GM21723 (cell line): Measurements from ENCODE around the gene SP140.
"Not testable (repeated sequence)": the region's sequence is repeated elsewhere in the genome, so short reads cannot be mapped to it uniquely, and the experiment has no call there.

Source experiments
- ATAC-seq: cut with Tn5 transposase; IDR thresholded peaks from one replicate; pipeline ENCODE4 v1.9.1; 2021; ENCODE audit warnings: mild to moderate bottlenecking, moderate library complexity; ENCODE audit not compliant: unreplicated experiment

SP140 gene

DNA sequence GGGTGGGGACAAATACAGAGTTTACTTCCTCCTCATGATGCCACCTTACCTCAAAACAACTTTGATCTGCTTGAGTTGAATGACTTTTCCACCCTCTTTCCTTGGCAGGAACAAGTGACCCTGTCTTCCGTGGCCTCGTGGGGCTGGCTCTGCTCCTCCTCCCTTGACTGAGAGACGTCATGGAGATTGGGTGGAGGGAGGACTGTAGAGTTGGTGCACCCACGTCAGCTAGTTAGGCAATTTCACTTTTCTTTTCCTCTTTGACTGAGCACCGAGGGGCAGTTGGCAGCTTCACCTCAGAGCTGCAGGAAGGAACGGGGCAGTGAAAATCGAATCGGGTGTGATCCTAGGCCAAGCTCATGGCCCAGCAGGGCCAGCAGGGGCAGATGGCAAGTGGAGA, at the start of gene SP140:
TSS of gene SP140 (plus strand) at position 251 of the 400 bp plus-strand sequence. CDS start at position 360, 109 bp downstream.
- ATAC-seq = peak; percentile 70

- ATAC-seq = no peak
Observed at GRCh38 chr2:230176996-230177395, 48.5 kb upstream of the SP140 start.

DNA sequence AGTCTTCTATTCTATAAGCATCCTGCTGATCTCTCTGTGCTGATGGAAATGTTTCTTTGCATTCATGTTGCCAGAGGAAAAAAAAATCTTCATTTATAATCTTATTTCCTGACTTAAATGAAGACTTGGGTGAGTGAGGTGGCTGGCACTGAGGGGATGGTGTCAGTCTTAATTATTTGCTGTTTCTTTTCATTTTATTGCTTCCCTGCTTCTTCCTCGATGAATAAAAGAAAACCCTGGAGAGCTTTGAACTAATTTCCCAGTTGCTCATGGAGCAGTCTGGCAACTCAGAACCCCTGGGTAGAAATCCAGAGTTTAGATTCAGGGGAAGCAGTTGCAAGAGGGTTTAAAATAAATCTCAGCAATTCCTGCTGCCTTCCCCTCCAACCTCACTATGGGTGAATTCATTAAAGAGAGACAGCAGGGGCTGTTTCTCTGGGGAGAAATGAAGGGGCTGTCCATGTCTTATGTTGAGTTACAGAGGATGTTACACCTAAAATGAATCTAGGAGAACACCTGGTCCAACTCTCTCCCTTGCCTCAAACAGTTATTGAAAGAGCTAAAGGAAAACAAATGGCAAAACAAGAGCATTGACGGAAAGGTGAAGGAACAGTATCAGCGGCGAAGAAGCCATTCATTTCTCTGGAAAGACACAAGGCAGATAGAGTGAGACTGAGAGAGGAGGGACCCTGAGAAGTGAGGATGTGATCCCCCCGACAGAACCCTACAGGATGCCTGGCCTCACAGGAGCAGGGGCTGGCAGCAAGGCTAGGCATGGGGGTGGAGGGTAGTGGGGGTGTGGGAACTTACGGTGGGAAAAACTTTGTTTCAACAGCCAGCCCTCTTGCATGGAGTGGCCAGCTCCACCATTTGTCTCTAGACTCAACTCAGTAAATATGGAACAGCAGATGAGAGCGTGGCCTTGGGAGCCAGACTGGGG, 46.7 kb upstream of the SP140 start:
- no peak for ATAC-seq

DNA sequence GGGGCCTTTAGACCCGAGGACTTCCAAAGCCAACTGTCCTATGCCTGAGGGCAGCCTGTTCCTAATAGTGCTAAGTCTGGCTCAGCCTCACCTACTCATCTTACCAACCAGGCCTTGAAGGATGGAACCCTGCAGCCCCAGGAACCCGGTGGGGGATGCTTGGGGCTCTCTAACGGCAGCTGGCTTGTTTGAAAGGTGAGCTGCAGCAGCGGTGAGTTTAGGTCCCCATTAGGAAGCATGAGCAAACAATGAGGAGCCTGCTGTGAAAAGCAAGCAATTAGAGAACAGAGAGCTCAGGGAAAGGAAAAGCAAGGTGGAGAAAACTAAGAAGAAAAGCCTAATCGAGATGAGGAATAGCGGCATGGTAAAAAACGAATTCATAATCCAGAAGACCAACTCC, 45.6 kb upstream of the SP140 start:
- ATAC-seq = no peak

- no peak for ATAC-seq
Observed at GRCh38 chr2:230181195-230181594, 44.3 kb upstream of the SP140 start.

GRCh38 chr2:230184727-230185578, 40.6 kb upstream of the SP140 start:
- ATAC-seq = no peak

- peak; percentile 66 for ATAC-seq
Observed at GRCh38 chr2:230202430-230203109, 23.0 kb upstream of the SP140 start.

- peak; percentile 54 for ATAC-seq
Observed at GRCh38 chr2:230203110-230203676, 22.3 kb upstream of the SP140 start.

GRCh38 chr2:230205034-230205433, 20.5 kb upstream of the SP140 start:
- peak; percentile 47 for ATAC-seq

DNA sequence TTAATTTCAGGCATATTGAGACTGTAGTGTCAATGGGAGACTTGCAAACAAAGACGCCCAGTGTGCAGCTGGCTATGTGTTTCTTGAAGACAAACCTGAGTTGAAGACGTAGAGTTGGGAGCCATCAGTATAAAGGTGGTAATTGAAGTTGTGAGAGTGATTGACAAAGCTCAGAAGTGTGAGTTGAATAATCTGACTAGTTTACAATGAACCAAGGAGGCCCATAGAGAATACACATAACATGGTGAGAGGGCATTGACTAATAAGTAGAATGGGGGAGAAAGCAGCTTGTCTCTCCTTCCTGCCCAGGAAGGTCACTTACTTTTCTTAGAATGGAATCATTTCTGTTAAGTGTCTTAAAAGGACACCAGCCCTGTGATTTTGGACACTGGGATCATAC, 19.8 kb upstream of the SP140 start:
- ATAC-seq = no peak

GRCh38 chr2:230208576-230208975, 17.0 kb upstream of the SP140 start:
- ATAC-seq = no peak

GRCh38 chr2:230209422-230210051, 16.0 kb upstream of the SP140 start:
- no peak for ATAC-seq

- no peak for ATAC-seq
Observed at GRCh38 chr2:230216489-230216888, 9.0 kb upstream of the SP140 start.

DNA sequence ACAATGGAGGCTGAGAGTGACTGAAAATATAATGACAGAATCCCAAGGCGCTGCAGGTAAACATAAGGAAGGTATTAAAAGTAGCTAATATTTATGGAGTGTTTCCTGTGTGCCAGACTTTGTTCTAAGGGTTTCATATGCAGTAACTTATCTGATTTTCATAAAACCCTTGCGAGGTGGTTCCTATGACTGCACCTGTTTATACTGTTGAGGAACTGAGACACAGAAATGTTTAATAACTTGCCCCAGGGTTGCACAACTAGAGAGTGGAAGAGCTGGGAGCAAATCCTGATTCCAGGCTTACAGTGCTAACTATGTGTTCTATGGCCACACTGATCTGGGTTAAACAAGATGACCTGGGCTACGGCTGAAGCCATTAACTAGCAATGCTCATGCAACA, 8.1 kb upstream of the SP140 start:
- ATAC-seq = no peak

DNA sequence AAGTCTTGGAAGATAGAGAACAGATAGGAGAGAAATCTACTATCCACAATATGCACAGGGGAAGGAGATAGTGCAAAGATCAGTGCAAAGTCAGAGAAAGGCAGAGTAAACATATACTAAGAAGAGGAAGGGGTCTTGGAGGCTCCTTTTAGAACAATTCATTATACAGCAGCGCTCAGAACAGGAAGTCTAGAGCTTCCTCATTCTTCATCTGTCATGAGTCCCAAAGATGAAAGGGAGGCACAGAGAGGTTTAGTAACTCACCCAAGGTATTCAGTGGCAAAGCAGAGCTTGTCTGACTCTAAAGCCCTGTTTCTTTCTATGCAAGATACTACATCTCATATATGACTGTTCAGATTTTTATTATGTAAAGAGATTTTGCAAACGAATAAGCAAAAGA, 7.1 kb upstream of the SP140 start:
- no peak for ATAC-seq

- ATAC-seq = peak; percentile 81
Observed at GRCh38 chr2:230219419-230220331, 5.9 kb upstream of the SP140 start, which contains the start of gene SP110. TSS of gene SP110 (minus strand) at chr2:230219984. CDS start at chr2:230216927, 3,057 bp downstream.

DNA sequence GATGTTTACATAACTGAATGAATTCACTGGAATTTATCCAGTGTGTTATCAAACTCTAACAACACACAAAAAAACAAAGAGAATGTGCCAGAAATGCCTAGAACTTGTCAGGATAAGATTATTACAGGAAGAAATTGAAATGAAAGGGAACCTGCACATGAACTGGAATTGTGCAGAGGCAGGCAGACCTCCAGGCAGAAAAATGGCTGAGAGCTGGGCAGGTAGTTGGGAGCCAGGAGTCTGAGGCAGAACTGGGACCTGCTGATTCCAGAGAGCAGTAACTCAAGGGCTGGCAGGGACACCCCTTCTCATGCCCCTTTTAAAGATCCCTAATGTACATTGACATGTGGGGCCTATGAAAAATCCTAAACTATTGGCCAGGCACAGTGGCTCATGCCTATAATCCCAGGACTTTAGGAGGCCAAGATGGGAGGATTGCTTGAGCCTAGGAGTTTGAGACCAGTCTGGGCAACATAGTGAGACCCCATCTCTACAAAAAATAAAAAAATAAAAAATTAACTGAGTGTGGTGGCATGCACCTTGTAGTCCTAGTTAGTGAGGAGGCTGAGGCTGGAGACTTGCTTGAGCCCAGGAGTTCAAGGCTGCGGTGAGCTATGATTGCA, 5.1 kb upstream of the SP140 start:
- ATAC-seq = no peak

GRCh38 chr2:230221493-230221892, 4.0 kb upstream of the SP140 start:
- ATAC-seq = no peak

DNA sequence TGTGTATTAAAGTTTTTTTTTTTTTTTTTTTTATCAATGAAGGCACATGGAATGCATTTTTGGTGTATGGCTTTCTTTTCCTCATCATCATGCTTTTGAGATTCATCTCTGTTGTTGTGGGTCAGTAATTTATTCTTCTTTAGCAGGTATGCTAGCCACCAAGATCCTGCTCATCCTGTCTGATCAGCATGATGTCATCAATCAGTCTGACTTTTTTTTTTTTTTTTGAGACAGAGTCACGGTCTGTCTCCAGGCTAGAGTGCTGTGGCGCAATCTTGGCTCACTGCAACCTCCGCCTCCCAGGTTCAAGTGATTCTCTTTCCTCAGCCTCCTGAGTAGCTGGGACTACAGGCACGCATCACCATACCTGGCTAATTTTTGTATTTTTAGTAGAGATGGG, 2.7 kb upstream of the SP140 start:
- ATAC-seq = not testable (repeated sequence)
